HEK293 (cell line): ENCODE results near the gene KCNJ1.
A peak's percentile ranks its signal among the peaks of the same experiment; 100 is the strongest.

Experiments used
- KLF17 ChIP-seq: fragments of 450-650 bp; formaldehyde crosslinking; IDR thresholded peaks from 2 replicates; pipeline ENCODE4 v1.5.1; 2016; ENCODE audit warnings: missing biosample characterization, missing genetic modification characterization
- PRDM10 ChIP-seq: fragments of 450-650 bp; formaldehyde crosslinking; IDR thresholded peaks from 2 replicates; pipeline ENCODE4 v1.5.1; 2016; ENCODE audit warnings: missing biosample characterization, missing genetic modification characterization
- YY2 ChIP-seq: fragments of 450-650 bp; formaldehyde crosslinking; IDR thresholded peaks from 2 replicates; pipeline ENCODE4 v1.5.1; 2016; ENCODE audit warnings: missing biosample characterization, missing genetic modification characterization
- ZBTB21 ChIP-seq: fragments of 450-650 bp; formaldehyde crosslinking; IDR thresholded peaks from 2 replicates; pipeline ENCODE4 v1.5.1; 2017; ENCODE audit warnings: missing biosample characterization, missing genetic modification characterization
- ZNF18 ChIP-seq: fragments of 450-650 bp; formaldehyde crosslinking; IDR thresholded peaks from 2 replicates; pipeline ENCODE4 v1.5.1; 2016; ENCODE audit warnings: missing biosample characterization, missing genetic modification characterization
- ZNF366 ChIP-seq: fragments of 450-650 bp; formaldehyde crosslinking; conservative IDR thresholded peaks from 2 replicates; pipeline ENCODE4 v1.5.1; 2016; ENCODE audit warnings: missing biosample characterization, missing genetic modification characterization
- ZNF433 ChIP-seq: fragments of 450-650 bp; formaldehyde crosslinking; IDR thresholded peaks from 2 replicates; pipeline ENCODE4 v1.5.1; 2016; ENCODE audit warnings: missing biosample characterization, missing genetic modification characterization, low read depth
- ZNF473 ChIP-seq: fragments of 450-650 bp; formaldehyde crosslinking; IDR thresholded peaks from 2 replicates; pipeline ENCODE4 v1.5.1; 2017; ENCODE audit warnings: missing biosample characterization, missing genetic modification characterization
- ZNF518A ChIP-seq: fragments of 450-650 bp; formaldehyde crosslinking; conservative IDR thresholded peaks from 2 replicates; pipeline ENCODE4 v1.5.1; 2016; ENCODE audit warnings: low read depth, missing biosample characterization, missing genetic modification characterization
- ZNF639 ChIP-seq: fragments of 450-650 bp; formaldehyde crosslinking; IDR thresholded peaks from 2 replicates; pipeline ENCODE4 v1.5.1; 2016; ENCODE audit warnings: missing biosample characterization, missing genetic modification characterization
- ZNF777 ChIP-seq: fragments of 450-650 bp; formaldehyde crosslinking; IDR thresholded peaks from 2 replicates; pipeline ENCODE4 v1.5.1; 2017; ENCODE audit warnings: missing biosample characterization, missing genetic modification characterization, borderline replicate concordance
- ZNF837 ChIP-seq: fragments of 450-650 bp; formaldehyde crosslinking; IDR thresholded peaks from 2 replicates; pipeline ENCODE4 v1.5.1; 2016; ENCODE audit warnings: missing biosample characterization, missing genetic modification characterization
- ZSCAN4 ChIP-seq: fragments of 450-650 bp; formaldehyde crosslinking; IDR thresholded peaks from 2 replicates; pipeline ENCODE4 v1.5.1; 2017; ENCODE audit warnings: missing biosample characterization, missing genetic modification characterization

The KCNJ1 gene

GRCh38 chr11:128896356-128896755 lies 29.3 kb upstream of the KCNJ1 start (continued):
- TF ChIP-seq ZNF639 (tag by site-specific recombination) (no peak), ZNF837 (no peak), ZNF777 (tag by site-specific recombination) (no peak), ZNF518A (tag by site-specific recombination) (no peak), KLF17 (tag by site-specific recombination) (peak; percentile 30; the same call in 1 of the 2 replicates), ZSCAN4 (peak; percentile 59; the same call in 1 of the 2 replicates), ZBTB21 (tag by site-specific recombination) (no peak), ZNF18 (tag by site-specific recombination) (peak; percentile 53; the same call in 1 of the 2 replicates), ZNF473 (no peak), PRDM10 (tag by site-specific recombination) (peak; percentile 93), YY2 (tag by site-specific recombination) (no peak), ZNF433 (tag by site-specific recombination) (no peak), ZNF366 (tag by site-specific recombination) (no peak)
